ENCODE data around the gene TREX2. TPM values are rescaled to one million over a fixed set of nuclear protein-coding genes. Genes with fewer than 3 reads are reported as not detected.

The TREX2 gene
- total RNA-seq, 4 donors from 2014 or later = 19.3 to 62.6 (median 50.7) TPM

DNA sequence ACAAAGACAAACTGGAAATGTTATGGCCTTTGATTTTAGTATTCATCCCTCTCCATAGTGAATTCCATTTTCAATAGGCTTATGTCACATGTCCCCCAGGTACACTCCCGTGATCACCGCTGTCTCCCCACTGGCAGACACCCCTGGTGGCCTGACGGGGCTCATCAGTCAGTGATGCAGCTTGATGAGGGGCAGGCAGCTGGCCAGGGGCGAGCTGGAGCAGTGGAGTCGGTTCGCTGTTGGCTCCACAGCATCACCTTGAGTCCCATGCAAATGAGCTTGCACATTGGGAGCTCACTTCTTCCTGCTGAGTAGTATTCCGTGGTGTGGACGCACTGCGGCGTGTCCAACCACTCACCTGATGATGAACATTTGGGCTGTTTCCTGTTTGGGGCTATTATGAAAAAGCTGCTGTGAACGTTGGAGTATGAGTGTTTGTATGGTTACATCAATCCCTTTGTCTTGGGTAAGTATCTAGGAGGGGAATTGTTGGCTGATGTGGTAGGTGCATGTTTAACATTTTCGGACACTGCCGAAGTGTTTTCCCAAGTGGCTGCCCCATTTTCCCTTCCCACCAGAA, 5.2 kb downstream of the TREX2 start:
- Histone ChIP-seq H3K27me3 (no peaks in the 10 kb centered on the region), H3K4me1 (no peaks in the 10 kb centered on the region), H3K9me3 (no peaks in the 10 kb centered on the region), H3K36me3 (no peaks in the 10 kb centered on the region), H3K4me3 (no peak overlapping the region), H3K27ac (no peak overlapping the region)
- TF ChIP-seq, protein P1, sequence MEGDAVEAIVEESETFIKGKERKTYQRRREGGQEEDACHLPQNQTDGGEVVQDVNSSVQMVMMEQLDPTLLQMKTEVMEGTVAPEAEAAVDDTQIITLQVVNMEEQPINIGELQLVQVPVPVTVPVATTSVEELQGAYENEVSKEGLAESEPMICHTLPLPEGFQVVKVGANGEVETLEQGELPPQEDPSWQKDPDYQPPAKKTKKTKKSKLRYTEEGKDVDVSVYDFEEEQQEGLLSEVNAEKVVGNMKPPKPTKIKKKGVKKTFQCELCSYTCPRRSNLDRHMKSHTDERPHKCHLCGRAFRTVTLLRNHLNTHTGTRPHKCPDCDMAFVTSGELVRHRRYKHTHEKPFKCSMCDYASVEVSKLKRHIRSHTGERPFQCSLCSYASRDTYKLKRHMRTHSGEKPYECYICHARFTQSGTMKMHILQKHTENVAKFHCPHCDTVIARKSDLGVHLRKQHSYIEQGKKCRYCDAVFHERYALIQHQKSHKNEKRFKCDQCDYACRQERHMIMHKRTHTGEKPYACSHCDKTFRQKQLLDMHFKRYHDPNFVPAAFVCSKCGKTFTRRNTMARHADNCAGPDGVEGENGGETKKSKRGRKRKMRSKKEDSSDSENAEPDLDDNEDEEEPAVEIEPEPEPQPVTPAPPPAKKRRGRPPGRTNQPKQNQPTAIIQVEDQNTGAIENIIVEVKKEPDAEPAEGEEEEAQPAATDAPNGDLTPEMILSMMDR (IDR thresholded peaks at IDR 0.05) = no peak
- TF ChIP-seq POLR2A (IDR thresholded peaks at IDR 0.05) (no peak), POLR2AphosphoS5 (IDR thresholded peaks at IDR 0.05) (no peak), EP300 (IDR thresholded peaks at IDR 0.05) (no peak)
- DNase-seq (ENCODE audit: low spot score in 2 of 2) = no peak
- 72% methylated on average over 11 of the region's 13 CpGs for WGBS

DNA sequence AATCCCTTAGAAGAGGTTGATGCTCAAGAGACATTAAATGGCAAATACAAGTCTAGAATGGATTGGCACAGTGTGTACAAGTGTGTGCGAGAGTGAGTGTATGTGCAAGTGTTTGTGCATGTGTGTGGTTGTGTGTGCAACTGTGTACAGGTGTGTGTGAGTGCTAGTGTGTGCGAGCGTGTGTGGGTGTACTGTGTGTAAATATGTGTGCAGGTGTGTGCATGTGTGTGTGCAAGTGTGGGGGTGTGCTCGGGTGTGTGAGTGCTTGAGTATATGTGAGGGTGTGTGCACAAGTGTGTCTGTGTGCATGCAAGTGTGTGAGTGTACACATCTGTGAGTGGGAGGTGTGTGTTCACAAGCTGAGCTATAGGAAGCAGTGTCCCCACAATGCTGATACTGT, 5.9 kb downstream of the TREX2 start:
- no peak overlapping the region for H3K4me3 ChIP-seq
- H3K27ac ChIP-seq = no peak overlapping the region
- H3K4me1 ChIP-seq = no peaks in the 10 kb centered on the region
- WGBS = 88% methylated on average over 4 of the region's 4 CpGs
- H3K36me3 ChIP-seq = no peaks in the 10 kb centered on the region
- DNase-seq (ENCODE audit: low spot score in 2 of 2) = no peak
- no peaks in the 10 kb centered on the region for H3K9me3 ChIP-seq
- TF ChIP-seq POLR2AphosphoS5 (IDR thresholded peaks at IDR 0.05) (no peak), POLR2A (IDR thresholded peaks at IDR 0.05) (no peak), EP300 (IDR thresholded peaks at IDR 0.05) (no peak)
- TF ChIP-seq, protein P1 (IDR thresholded peaks at IDR 0.05) = no peak
- no peaks in the 10 kb centered on the region for H3K27me3 ChIP-seq

DNA sequence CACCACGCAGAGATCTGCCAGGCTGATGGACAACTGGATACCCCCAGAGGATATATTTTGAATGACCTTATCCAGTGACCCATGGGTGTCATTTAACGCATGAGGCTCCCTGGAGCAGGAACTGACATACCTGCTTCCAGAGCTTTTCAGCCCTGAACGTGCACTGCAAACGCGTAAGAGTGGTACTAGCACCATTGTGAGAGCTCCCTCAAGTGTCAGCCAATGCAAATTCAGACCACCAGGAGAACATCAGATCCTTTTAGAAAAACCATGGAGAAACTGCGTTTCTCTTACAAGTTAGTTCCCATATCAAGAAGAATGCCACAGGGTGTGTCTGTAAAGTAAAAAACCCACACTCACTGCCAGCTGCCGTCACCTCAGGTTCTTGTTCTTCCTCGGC, 7.3 kb downstream of the TREX2 start:
- no peaks in the 10 kb centered on the region for H3K4me1 ChIP-seq
- no peaks in the 10 kb centered on the region for H3K36me3 ChIP-seq
- H3K9me3 ChIP-seq = no peaks in the 10 kb centered on the region
- no peak overlapping the region for H3K4me3 ChIP-seq
- no peaks in the 10 kb centered on the region for H3K27me3 ChIP-seq
- 36% methylated on average over 8 of the region's 8 CpGs for WGBS
- TF ChIP-seq, protein P1 (IDR thresholded peaks at IDR 0.05) = no peak
- TF ChIP-seq POLR2AphosphoS5 (IDR thresholded peaks at IDR 0.05) = no peak
- TF ChIP-seq POLR2A (IDR thresholded peaks at IDR 0.05) = no peak
- no peak for TF ChIP-seq EP300 (IDR thresholded peaks at IDR 0.05)
- H3K27ac ChIP-seq = no peak overlapping the region
- no peak for DNase-seq (ENCODE audit: low spot score in 2 of 2)

- DNase-seq (ENCODE audit: low spot score in 2 of 2) = no peak
- no peaks in the 10 kb centered on the region for H3K36me3 ChIP-seq
- 64% methylated on average over 3 of the region's 3 CpGs for WGBS
- H3K27me3 ChIP-seq = no peaks in the 10 kb centered on the region
- H3K4me3 ChIP-seq = no peak overlapping the region
- no peaks in the 10 kb centered on the region for H3K4me1 ChIP-seq
- no peak overlapping the region for H3K27ac ChIP-seq
- H3K9me3 ChIP-seq = no peaks in the 10 kb centered on the region
- no peak for TF ChIP-seq POLR2AphosphoS5 (IDR thresholded peaks at IDR 0.05)
- TF ChIP-seq POLR2A (IDR thresholded peaks at IDR 0.05) = no peak
- TF ChIP-seq, protein P1 (IDR thresholded peaks at IDR 0.05) = no peak
- TF ChIP-seq EP300 (IDR thresholded peaks at IDR 0.05) = no peak
These were observed 10.0 kb downstream of the TREX2 start for GRCh38 chrX:153435845-153436244.

DNA sequence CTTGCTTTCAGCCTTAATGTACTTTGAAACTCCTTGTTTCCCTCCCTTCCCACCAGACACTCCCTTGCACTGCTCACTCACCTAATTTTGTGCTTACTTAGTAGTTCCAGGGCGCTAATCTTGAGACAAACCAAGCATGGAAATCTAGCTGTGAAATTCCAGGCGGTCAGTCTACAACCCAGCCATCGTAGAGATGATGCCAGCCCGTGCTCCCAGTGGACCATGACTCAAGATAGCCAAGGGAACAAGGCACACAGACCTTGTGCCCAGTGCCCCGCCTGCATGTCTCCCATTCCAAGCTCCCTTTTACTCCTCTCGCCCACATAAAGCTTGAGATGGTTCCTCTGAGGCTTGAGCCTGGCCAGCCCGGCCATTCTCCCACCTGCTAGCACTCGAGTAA, 11.1 kb downstream of the TREX2 start:
- Histone ChIP-seq H3K36me3 (no peaks in the 10 kb centered on the region), H3K4me1 (no peaks in the 10 kb centered on the region), H3K4me3 (no peak overlapping the region), H3K27ac (no peak overlapping the region), H3K27me3 (no peaks in the 10 kb centered on the region), H3K9me3 (no peaks in the 10 kb centered on the region)
- no peak for DNase-seq (ENCODE audit: low spot score in 2 of 2)
- TF ChIP-seq, protein P1 (IDR thresholded peaks at IDR 0.05) = no peak
- TF ChIP-seq POLR2AphosphoS5 (IDR thresholded peaks at IDR 0.05) (no peak), EP300 (IDR thresholded peaks at IDR 0.05) (no peak), POLR2A (IDR thresholded peaks at IDR 0.05) (no peak)
- 82% methylated on average over 6 of the region's 8 CpGs for WGBS
